NCI-H82 treated with DMSO at 0.1 percent for 48 hours (cell line): ENCODE measurements around the gene CPEB4.

ENCODE experiments used
- DNase-seq: peaks from one replicate; lab custom pipeline; 2025; ENCODE audit not compliant: unreplicated experiment; lab: John Stamatoyannopoulos, UW

Gene CPEB4

GRCh38 chr5:173858670-173859407 lies 29.3 kb upstream of the CPEB4 start:
- no peak for DNase-seq

DNA sequence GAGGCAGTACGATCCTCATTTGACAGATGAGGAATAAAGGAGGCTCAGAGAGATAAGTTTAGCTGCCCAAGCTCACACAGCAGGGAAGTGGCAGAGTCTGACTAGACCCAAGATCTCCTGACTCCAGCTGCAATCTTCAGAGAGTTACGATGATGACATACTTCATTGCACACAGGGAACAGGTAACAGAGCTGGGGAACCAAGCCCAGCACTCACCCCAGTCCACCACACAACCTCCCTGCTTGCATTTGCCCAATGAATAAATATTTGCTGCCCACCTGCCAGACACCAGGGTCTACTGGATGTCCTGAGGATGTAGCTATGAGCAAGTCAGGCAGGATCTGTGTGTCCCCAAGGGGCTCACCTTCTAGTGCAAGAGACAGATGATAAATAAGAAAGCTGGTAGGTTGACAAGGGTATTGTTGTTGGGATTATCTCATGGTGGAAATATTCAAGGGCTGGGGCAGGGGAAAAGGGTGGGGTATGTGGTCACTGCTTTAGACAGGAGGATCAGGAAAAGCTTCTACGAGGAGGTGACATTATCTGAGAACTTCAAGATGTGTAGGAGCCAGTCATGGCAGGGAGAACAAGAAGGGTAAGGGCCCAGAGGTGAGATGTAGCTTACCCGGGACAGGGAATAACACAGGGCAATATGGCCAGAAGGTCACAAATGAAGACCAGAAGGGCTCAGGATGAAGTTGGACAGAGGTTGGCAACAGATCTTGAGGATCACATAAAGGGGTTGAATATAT lies 28.6 kb upstream of the CPEB4 start:
- DNase-seq, result no peak

DNA sequence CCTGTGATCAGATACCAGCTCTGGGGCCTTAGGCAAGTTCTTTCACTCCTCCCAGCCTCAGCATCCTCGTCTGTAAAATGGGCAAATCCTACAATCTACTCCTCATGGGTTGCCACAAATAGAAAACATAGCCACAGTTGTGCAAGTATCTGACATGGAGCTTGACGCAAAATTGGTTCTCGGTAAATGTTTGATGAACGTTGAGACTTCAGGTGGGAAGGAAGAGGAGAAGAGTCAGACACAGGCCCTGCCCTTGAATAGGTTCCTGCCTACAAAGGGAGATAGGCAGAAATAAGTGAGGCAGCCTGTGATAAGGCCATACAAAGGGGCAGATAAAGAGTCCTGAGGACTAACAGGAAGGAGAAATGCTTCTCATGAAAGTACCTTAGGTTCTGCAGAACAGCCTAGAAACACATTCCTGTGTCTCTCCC lies 26.1 kb upstream of the CPEB4 start:
- no peak for DNase-seq

GRCh38 chr5:173863359-173863758 lies 24.8 kb upstream of the CPEB4 start:
- no peak for DNase-seq

- DNase-seq, result no peak
Measured at GRCh38 chr5:173864126-173865050, 23.8 kb upstream of the CPEB4 start.

- DNase-seq, result no peak
Measured at GRCh38 chr5:173866243-173866857, 21.8 kb upstream of the CPEB4 start.

DNA sequence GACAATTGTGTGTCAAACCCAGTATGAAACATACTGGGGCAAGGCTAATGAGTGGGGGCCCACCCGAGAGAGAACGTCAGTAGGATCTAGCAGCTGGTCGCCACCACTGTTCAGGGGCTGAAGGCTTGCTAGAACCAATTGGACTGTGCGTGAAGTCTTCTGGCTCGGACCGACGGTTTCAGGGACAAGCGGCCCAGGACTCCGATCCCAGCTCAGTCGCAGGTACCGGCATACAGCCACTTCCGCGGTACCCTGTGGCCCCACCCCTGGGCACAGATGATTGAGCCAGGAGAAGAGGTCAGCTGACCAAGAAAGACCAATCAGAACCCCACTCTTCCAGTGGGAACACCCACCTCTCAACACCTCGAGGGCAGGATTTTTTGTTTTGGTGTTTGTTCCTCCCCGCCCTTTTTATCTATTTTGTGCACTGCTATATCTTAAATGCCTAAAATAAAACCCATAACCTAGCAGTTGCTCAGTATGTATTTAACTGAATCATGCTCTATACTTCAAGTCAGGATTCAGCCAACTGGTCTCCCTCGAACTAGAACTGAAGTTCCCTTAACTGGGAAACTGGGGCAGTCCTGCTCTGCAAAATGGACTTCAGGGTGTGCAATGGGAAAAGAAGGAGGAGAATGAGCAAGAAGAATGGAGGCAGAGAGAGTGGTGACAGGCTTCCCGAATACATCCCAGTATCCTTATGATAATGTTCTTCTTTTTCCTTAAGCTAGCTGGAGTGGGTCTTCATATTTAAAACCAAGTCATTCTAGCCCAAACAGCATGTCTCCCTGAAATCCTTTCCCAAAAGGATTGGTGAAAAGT lies 21.1 kb upstream of the CPEB4 start:
- DNase-seq, result no peak

DNA sequence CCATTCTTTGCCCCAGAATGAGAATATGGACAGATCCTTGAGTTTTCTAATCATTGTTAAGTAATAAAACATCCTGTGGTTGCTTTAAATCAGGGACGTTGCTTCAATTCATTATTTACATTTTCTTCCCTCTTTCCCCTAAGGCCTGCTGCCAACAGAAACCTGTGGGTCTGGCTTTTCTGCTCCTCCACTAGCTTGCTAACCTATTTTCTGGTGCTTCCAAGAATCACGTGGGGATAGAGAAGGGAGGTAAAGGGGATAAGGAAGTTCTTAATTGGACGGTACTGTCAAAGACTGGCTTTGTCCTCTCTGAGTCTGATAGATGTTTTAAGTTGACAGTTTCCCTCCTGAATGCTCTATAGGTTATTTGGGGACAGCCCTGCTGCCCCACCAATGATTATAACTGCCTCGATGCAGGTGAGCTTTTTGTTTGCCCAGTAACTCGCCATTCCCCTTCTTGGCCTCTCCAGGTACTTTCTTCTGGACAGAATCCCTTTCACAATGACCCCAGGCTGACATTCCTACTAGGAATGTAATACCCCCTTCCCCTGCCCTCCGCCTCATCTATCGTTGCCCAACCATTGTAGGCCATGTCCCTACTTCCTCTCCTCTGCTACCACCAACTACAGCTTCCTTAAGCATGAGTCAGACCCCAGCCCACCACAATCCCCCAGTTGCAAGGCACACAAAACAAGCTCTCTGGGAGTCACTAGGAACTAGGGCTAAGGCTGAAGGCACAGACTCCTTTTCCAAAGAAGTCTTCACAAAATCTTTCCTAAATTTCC lies 19.9 kb upstream of the CPEB4 start:
- no peak for DNase-seq

GRCh38 chr5:173869316-173869715 lies 18.8 kb upstream of the CPEB4 start:
- no peak for DNase-seq

DNA sequence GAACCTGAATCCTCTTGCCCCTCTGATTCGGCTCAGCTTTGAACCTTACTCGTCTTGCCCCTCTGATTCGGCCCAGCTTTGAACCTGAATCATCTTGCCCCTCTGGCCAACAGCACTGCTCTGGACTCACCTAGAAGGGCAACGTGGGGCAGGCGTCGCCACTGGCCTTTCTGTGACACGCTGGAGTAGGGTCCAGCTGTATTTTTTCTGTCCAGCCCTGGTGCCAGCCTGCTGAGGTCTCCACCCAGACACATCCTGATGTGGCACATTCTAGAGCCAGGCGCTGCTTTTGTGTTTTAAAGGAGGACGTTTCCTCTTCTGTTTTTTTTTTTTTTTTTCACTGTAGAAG lies 15.2 kb upstream of the CPEB4 start:
- DNase-seq, result no peak

DNA sequence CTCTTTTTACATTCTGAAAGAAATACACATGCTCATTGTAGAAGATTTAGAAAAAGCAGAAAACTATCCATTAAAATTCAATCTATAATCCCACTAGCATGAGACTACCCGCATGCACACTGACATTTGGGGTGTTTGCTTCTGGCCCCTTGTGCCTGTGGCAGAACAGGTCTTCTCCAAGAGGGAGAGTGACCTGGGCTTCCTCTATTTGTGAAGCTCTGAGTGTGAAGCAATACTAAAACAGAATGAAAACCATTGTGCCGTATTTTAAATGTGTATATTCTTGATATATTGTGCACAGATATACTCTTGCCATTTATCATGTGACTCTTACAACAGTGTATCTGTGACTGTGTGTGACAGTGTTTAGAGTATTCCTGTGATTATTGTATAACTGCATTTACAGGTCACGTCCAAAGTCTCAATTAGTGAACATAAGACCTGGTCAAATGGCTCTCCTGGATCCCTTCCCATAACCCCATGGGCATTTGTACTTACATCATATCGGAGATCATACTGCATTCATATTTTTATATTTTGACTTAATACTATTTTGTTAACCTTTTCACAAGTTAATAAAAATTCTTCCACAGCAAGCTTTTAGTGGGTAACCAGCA lies 14.7 kb upstream of the CPEB4 start:
- no peak for DNase-seq

- DNase-seq, result no peak
Measured at GRCh38 chr5:173875189-173875588, 13.0 kb upstream of the CPEB4 start.

DNA sequence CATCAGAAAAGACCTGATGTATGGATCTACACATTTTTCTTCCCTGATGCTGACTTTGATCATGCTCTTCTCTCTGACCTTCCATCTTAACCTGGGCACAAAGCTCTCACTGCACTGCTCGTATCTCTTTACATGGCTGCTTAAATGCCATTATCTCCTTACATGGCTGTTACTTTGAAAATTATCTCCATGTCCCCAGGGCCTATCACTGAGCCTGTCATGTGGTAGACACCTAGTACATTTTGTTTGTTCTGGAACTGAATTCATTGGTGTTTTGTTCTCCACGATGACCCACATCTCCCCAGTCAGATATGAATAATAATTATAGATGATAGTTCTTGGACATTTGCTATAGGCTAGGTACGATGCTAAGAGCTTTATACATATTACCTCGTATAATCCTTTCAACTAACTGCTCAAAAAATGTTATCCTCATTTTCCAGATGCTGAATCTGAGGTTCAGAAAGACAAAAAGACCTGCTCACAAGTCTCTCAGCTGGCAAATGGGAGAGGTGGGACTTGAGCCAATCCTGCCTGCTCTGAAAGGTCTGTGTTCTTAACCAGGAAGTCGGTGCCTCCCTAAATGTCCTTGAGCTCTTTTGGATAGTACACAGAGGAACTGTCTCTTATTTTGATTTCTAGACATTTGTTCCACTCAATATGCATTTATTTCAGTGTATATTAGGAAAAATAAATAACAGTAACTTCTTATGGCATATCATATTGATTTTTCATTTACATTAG lies 9.8 kb upstream of the CPEB4 start:
- DNase-seq, result no peak

- DNase-seq, result no peak
Measured at GRCh38 chr5:173880306-173880985, 7.7 kb upstream of the CPEB4 start.

- DNase-seq, result no peak
Measured at GRCh38 chr5:173881811-173882575, 6.2 kb upstream of the CPEB4 start.

DNA sequence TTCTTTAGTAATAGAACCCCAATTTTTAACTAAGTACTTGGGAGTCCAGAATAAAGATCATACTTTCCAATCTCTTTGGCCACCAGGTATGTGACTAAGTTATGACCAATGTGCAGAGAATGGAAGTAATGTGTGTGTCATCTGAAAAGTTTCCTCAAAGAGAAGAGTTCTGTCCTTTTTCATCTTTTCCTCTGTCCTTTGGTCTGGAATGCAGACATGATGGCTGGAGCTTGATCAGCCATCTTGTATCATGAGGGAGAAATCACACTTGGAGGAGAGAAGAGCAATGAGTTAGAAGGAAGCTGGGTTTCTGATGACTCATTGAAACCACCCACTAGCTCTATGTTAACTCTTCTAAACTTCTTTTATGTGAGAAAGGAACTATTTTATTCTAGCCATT lies 5.5 kb upstream of the CPEB4 start:
- no peak for DNase-seq

DNA sequence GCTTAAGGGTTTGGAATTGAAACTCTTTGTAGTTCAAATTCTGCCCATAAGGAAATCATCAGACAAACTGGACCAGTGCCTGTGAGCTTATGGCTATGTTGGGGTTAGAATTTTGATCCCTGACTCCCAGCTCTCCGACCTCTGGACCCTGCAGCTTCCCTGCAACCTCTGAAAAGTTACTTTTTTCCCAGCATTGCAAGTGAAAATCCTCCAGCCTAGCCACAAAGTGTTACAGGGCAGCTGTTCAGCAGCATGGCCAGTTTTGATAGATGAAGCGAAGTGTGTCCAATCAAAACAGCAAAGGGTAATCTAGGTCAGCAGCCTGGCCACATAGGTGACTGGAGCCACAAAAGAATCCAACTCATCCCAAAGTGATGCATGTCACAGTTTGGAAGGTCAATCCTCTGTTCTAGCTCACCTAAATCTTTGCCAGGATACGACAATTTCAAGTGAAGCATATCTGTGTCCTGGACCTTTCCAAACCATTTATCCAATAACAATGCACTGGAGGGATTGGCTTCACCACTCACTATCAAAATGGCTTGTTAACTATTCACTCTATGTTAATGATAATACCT lies 4.7 kb upstream of the CPEB4 start:
- DNase-seq, result no peak
